Trophoblast cell (in vitro differentiated cells and primary cell): ENCODE results near the gene KLHL12.

Source experiments
- DNase-seq, 2 donors: peaks; one replicate each; pipeline ENCODE4 v3.0.0-alpha.2; 2016
- H2AFZ ChIP-seq: 2 replicates; pipeline ENCODE4 v1.6.1; 2013; ENCODE audit warnings: low read length, moderate library complexity, mild to moderate bottlenecking; ENCODE audit not compliant: insufficient read depth, poor library complexity
- H2AK5ac ChIP-seq: 2 replicates; pipeline ENCODE4 v1.6.1; 2013; ENCODE audit warnings: mild to moderate bottlenecking, low read length
- H2BK120ac ChIP-seq: 2 replicates; pipeline ENCODE4 v1.6.1; 2013; ENCODE audit warnings: low read length, mild to moderate bottlenecking, moderate library complexity; ENCODE audit not compliant: insufficient read depth, poor library complexity
- H2BK12ac ChIP-seq: 2 replicates; pipeline ENCODE4 v1.6.1; 2013; ENCODE audit warnings: mild to moderate bottlenecking, low read length, moderate library complexity
- H2BK5ac ChIP-seq: 2 replicates; pipeline ENCODE4 v1.6.1; 2013; ENCODE audit warnings: low read length, low read depth, moderate library complexity, mild to moderate bottlenecking; ENCODE audit not compliant: poor library complexity
- H3K14ac ChIP-seq: 2 replicates; pipeline ENCODE4 v1.6.1; 2013; ENCODE audit warnings: mild to moderate bottlenecking, low read length
- H3K18ac ChIP-seq: 2 replicates; pipeline ENCODE4 v1.6.1; 2013; ENCODE audit warnings: mild to moderate bottlenecking, low read length
- H3K23ac ChIP-seq: 2 replicates; pipeline ENCODE4 v1.6.1; 2013; ENCODE audit warnings: low read length
- H3K27ac ChIP-seq: 2 replicates; pipeline ENCODE4 v1.5.1; 2013; ENCODE audit warnings: low read depth, mild to moderate bottlenecking, inconsistent platforms, low read length, moderate library complexity
- H3K27me3 ChIP-seq: 2 replicates; pipeline ENCODE4 v1.6.1; 2013; ENCODE audit warnings: inconsistent platforms, mild to moderate bottlenecking, low read length, moderate library complexity; ENCODE audit not compliant: insufficient read depth
- H3K36me3 ChIP-seq, 2 experiments: 1 replicate in 1 of 2; 2 replicates in 1 of 2; pipeline ENCODE4 v1.6.1; 2013; ENCODE audit warnings: low read length in 2 of 2, mild to moderate bottlenecking in 2 of 2, moderate library complexity in 1 of 2; ENCODE audit not compliant: insufficient read depth in 2 of 2, control insufficient read depth in 1 of 2
- H3K4ac ChIP-seq: 2 replicates; pipeline ENCODE4 v1.6.1; 2013; ENCODE audit warnings: low read depth, mild to moderate bottlenecking, low read length, moderate library complexity
- H3K4me1 ChIP-seq, 2 experiments: 1 replicate in 1 of 2; 2 replicates in 1 of 2; pipeline ENCODE4 v1.6.1; 2013; ENCODE audit warnings: low read length in 2 of 2, mild to moderate bottlenecking in 2 of 2, moderate library complexity in 1 of 2; ENCODE audit not compliant: insufficient read depth in 2 of 2, control insufficient read depth in 1 of 2
- H3K4me2 ChIP-seq: 2 replicates; pipeline ENCODE4 v1.6.1; 2013; ENCODE audit warnings: inconsistent platforms, mild to moderate bottlenecking, low read length, moderate library complexity
- H3K4me3 ChIP-seq: 2 replicates; pipeline ENCODE4 v1.5.1; 2013; ENCODE audit warnings: mild to moderate bottlenecking, low read depth, low read length, inconsistent platforms
- H3K79me1 ChIP-seq: one replicate; pipeline ENCODE4 v1.6.1; 2013; ENCODE audit warnings: low read length
- H3K79me2 ChIP-seq: 2 replicates; pipeline ENCODE4 v1.6.1; 2013; ENCODE audit warnings: low read length, mild to moderate bottlenecking; ENCODE audit not compliant: control insufficient read depth, insufficient read depth, poor library complexity
- H3K9ac ChIP-seq: 2 replicates; pipeline ENCODE4 v1.6.1; 2013; ENCODE audit warnings: mild to moderate bottlenecking, low read length
- H3K9me3 ChIP-seq: 2 replicates; pipeline ENCODE4 v1.6.1; 2013; ENCODE audit warnings: low read depth, mild to moderate bottlenecking, control low read depth, inconsistent platforms, low read length; ENCODE audit not compliant: insufficient read depth
- H4K12ac ChIP-seq: 2 replicates; pipeline ENCODE4 v1.6.1; 2013; ENCODE audit warnings: low read depth, mild to moderate bottlenecking, low read length, moderate library complexity
- H4K8ac ChIP-seq: 2 replicates; pipeline ENCODE4 v1.6.1; 2013; ENCODE audit warnings: low read depth, mild to moderate bottlenecking, low read length, moderate library complexity
- H4K91ac ChIP-seq: one replicate; pipeline ENCODE4 v1.6.1; 2013; ENCODE audit warnings: low read depth, mild to moderate bottlenecking, low read length, moderate library complexity
- WGBS: extraction: QIAGEN DNeasy Blood & Tissue Kit; methylation state at CpG from one replicate; pipeline ENCODE4 v1.1.7; 2013; ENCODE audit warnings: missing lambda C conversion rate; ENCODE audit not compliant: insufficient read length, insufficient coverage; ENCODE audit errors: extremely low coverage; 5-methylcytosine and 5-hydroxymethylcytosine counted together

Gene KLHL12

GRCh38 chr1:202968895-202969295 is 41.9 kb upstream of the KLHL12 start:
- H3K18ac ChIP-seq = no peak overlapping the region
- H4K8ac ChIP-seq = no peak overlapping the region
- H2BK12ac ChIP-seq = no peak overlapping the region
- H3K4me1 ChIP-seq = peaks cover 19 to 25% of the 10 kb centered on the region in 2 experiments
- no peak overlapping the region for H3K4me3 ChIP-seq
- no peak overlapping the region for H2BK120ac ChIP-seq
- H3K79me2 ChIP-seq = peaks cover 11% of the 10 kb centered on the region
- no peak overlapping the region for H3K4me2 ChIP-seq
- H3K79me1 ChIP-seq = peaks cover 19% of the 10 kb centered on the region
- H3K9me3 ChIP-seq = peaks cover 2% of the 10 kb centered on the region
- no peak overlapping the region for H3K14ac ChIP-seq
- H4K12ac ChIP-seq = no peak overlapping the region
- WGBS = no CpG with 5 or more reads among the region's 5 CpGs
- H4K91ac ChIP-seq = no peak overlapping the region
- H2AK5ac ChIP-seq = no peak overlapping the region
- peaks cover 3 to 4% of the 10 kb centered on the region in 2 experiments for H3K36me3 ChIP-seq
- H2AFZ ChIP-seq = peak overlapping the region; percentile 15
- no peak overlapping the region for H3K4ac ChIP-seq
- no peak overlapping the region for H3K27ac ChIP-seq
- H3K23ac ChIP-seq = no peak overlapping the region
- H2BK5ac ChIP-seq = no peak overlapping the region
- no peaks in the 10 kb centered on the region for H3K27me3 ChIP-seq
- H3K9ac ChIP-seq = no peak overlapping the region
- DNase-seq = peak; percentile 31 to 67

- no peak overlapping the region for H3K18ac ChIP-seq
- no peak overlapping the region for H4K8ac ChIP-seq
- no peak overlapping the region for H3K23ac ChIP-seq
- H3K9me3 ChIP-seq = peaks cover 2% of the 10 kb centered on the region
- H3K79me1 ChIP-seq = peaks cover 19% of the 10 kb centered on the region
- H3K14ac ChIP-seq = no peak overlapping the region
- H3K4me2 ChIP-seq = no peak overlapping the region
- no peak overlapping the region for H3K4me3 ChIP-seq
- no peak overlapping the region for H2AFZ ChIP-seq
- H2BK12ac ChIP-seq = no peak overlapping the region
- H2AK5ac ChIP-seq = no peak overlapping the region
- H4K12ac ChIP-seq = no peak overlapping the region
- no peaks in the 10 kb centered on the region for H3K27me3 ChIP-seq
- no peak overlapping the region for H3K9ac ChIP-seq
- H4K91ac ChIP-seq = no peak overlapping the region
- H3K4ac ChIP-seq = no peak overlapping the region
- no peak overlapping the region for H3K27ac ChIP-seq
- peaks cover 6 to 7% of the 10 kb centered on the region in 2 experiments for H3K36me3 ChIP-seq
- peaks cover 19 to 25% of the 10 kb centered on the region in 2 experiments for H3K4me1 ChIP-seq
- H2BK120ac ChIP-seq = no peak overlapping the region
- DNase-seq = peak; percentile 83 to 85
- WGBS = no CpG with 5 or more reads among the region's 3 CpGs
- peaks cover 11% of the 10 kb centered on the region for H3K79me2 ChIP-seq
- no peak overlapping the region for H2BK5ac ChIP-seq
Measured at GRCh38 chr1:202968351-202968750, 41.3 kb upstream of the KLHL12 start.

- Histone ChIP-seq H2AK5ac (no peak overlapping the region), H3K27me3 (no peaks in the 10 kb centered on the region), H3K4ac (no peak overlapping the region), H3K79me2 (peaks cover 11% of the 10 kb centered on the region), H3K9ac (peak overlapping the region; percentile 62), H4K12ac (no peak overlapping the region), H3K14ac (peak overlapping the region; percentile 9), H3K36me3 (peaks cover 9% of the 10 kb centered on the region in 2 experiments), H4K8ac (peak overlapping the region; percentile 27), H3K4me2 (peak overlapping the region; percentile 95), H3K23ac (no peak overlapping the region), H3K4me1 (peaks cover 19 to 25% of the 10 kb centered on the region in 2 experiments), H3K79me1 (peaks cover 19% of the 10 kb centered on the region), H3K4me3 (peak overlapping the region; percentile 74), H2AFZ (peak overlapping the region; percentile 61), H3K9me3 (peaks cover 2% of the 10 kb centered on the region), H3K18ac (peak overlapping the region; percentile 14), H4K91ac (peak overlapping the region; percentile 50), H3K27ac (peak overlapping the region; percentile 36), H2BK12ac (no peak overlapping the region), H2BK5ac (peak overlapping the region; percentile 4), H2BK120ac (peak overlapping the region; percentile 10)
- no CpG with 5 or more reads among the region's 21 CpGs for WGBS
- DNase-seq = peak in 1 of 2 donors; percentile 62
Measured at GRCh38 chr1:202967684-202968281, 40.7 kb upstream of the KLHL12 start.

- peaks cover 19 to 25% of the 10 kb centered on the region in 2 experiments for H3K4me1 ChIP-seq
- H3K14ac ChIP-seq = peak overlapping the region; percentile 79
- H4K8ac ChIP-seq = peak overlapping the region; percentile 84
- H3K4ac ChIP-seq = peak overlapping the region; percentile 39
- peak overlapping the region; percentile 93 for H3K4me3 ChIP-seq
- peak overlapping the region; percentile 85 for H2AFZ ChIP-seq
- H2BK120ac ChIP-seq = peak overlapping the region; percentile 54
- peaks cover 11% of the 10 kb centered on the region for H3K79me2 ChIP-seq
- peak overlapping the region; percentile 13 for H3K27ac ChIP-seq
- peaks cover 19% of the 10 kb centered on the region for H3K79me1 ChIP-seq
- H3K18ac ChIP-seq = peak overlapping the region; percentile 81
- DNase-seq = no peak
- no peaks in the 10 kb centered on the region for H3K27me3 ChIP-seq
- H3K23ac ChIP-seq = no peak overlapping the region
- H4K12ac ChIP-seq = peak overlapping the region; percentile 6
- H3K4me2 ChIP-seq = peak overlapping the region; percentile 76
- H2BK5ac ChIP-seq = peak overlapping the region; percentile 59
- no CpG with 5 or more reads among the region's 18 CpGs for WGBS
- peaks cover 2% of the 10 kb centered on the region for H3K9me3 ChIP-seq
- H2AK5ac ChIP-seq = peak overlapping the region; percentile 22
- peaks cover 15 to 21% of the 10 kb centered on the region in 2 experiments for H3K36me3 ChIP-seq
- no peak overlapping the region for H2BK12ac ChIP-seq
- peak overlapping the region; percentile 93 for H3K9ac ChIP-seq
- peak overlapping the region; percentile 80 for H4K91ac ChIP-seq
Measured at GRCh38 chr1:202966006-202966898, 39.2 kb upstream of the KLHL12 start.
